Esophagus (tissue), 2 donors: Measurements from ENCODE around the gene PRSS37. TPM values are rescaled to one million over a fixed set of nuclear protein-coding genes. Genes with fewer than 3 reads are reported as not detected.

Source experiments
- H3K27ac ChIP-seq, 2 donors: one replicate each; pipeline ENCODE4 v1.5.1; 2013; ENCODE audit warnings: low read depth in 2 of 2, mild to moderate bottlenecking in 2 of 2, inconsistent platforms in 1 of 2, low read length in 1 of 2, moderate library complexity in 1 of 2
- H3K27me3 ChIP-seq, 2 donors: one replicate each; pipeline ENCODE4 v1.6.1; 2013; ENCODE audit warnings: low read length in 2 of 2, control low read depth in 1 of 2, mild to moderate bottlenecking in 1 of 2; ENCODE audit not compliant: insufficient read depth in 2 of 2, control insufficient read depth in 1 of 2
- H3K36me3 ChIP-seq, 2 donors: one replicate each; pipeline ENCODE4 v1.6.1; 2013; ENCODE audit warnings: low read length in 1 of 2; ENCODE audit not compliant: control insufficient read depth in 2 of 2, insufficient read depth in 2 of 2
- H3K4me1 ChIP-seq, 2 donors: one replicate each; pipeline ENCODE4 v1.6.1; 2013; ENCODE audit warnings: low read length in 1 of 2; ENCODE audit not compliant: control insufficient read depth in 2 of 2, insufficient read depth in 2 of 2
- H3K4me3 ChIP-seq, 2 donors: one replicate each; pipeline ENCODE4 v1.5.1; 2013; ENCODE audit warnings: low read length in 2 of 2, mild to moderate bottlenecking in 2 of 2, low read depth in 1 of 2, moderate library complexity in 1 of 2
- H3K9me3 ChIP-seq, 2 donors: one replicate each; pipeline ENCODE4 v1.6.1; 2013; ENCODE audit warnings: mild to moderate bottlenecking in 2 of 2, low read depth in 1 of 2, low read length in 1 of 2, moderate library complexity in 1 of 2; ENCODE audit not compliant: control insufficient read depth in 2 of 2, insufficient read depth in 1 of 2
- WGBS, 2 donors: extraction: QIAGEN DNeasy Blood & Tissue Kit; methylation state at CpG; one replicate each; pipeline ENCODE4 v1.1.7; 2013; 5-methylcytosine and 5-hydroxymethylcytosine counted together
- polyA plus RNA-seq, 2 donors: library from polyadenylated mRNA; stranded (reverse); fragments of 200-250 nt; gene quantifications; one replicate each; pipeline ENCODE4 v1.2.3, GENCODE V29; 2013
- donor health status: healthy with polysubstance abuse.
- donor health status: Bipolar disorder and iron deficiency.

Gene PRSS37, protein sequence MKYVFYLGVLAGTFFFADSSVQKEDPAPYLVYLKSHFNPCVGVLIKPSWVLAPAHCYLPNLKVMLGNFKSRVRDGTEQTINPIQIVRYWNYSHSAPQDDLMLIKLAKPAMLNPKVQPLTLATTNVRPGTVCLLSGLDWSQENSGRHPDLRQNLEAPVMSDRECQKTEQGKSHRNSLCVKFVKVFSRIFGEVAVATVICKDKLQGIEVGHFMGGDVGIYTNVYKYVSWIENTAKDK
- polyA plus RNA-seq, result not detected

DNA sequence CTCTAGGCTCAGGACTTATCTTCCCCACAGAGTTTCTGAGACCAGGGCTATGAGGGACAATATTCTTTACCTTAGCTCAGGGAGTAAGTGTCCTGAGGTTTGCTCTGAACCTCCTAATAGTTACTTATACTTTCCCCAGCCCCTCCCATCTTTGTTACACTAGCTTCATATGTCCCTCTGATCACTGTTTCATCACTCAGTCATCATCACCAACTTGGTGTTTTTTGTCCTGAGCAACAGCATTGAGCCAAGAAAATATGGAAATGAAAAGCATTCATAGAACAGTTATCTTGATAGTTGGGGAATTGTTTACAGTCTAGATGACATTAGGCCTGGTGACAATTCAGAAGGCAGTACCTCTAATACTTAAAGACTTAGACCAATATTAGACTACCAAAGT is at the start of gene PRSS37:
TSS of gene PRSS37 (minus strand) at position 101 of the 400 bp plus-strand sequence. CDS start 436 bp downstream, outside the sequence.
- H3K4me1 ChIP-seq, result no peaks in the 10 kb centered on the region
- H3K4me3 ChIP-seq, result no peak within 1 kb of the TSS
- no peaks in the 10 kb centered on the region for H3K9me3 ChIP-seq
- no peaks in the 10 kb centered on the region for H3K36me3 ChIP-seq
- H3K27ac ChIP-seq, result no peak within 1 kb of the TSS
- no peaks in the 10 kb centered on the region for H3K27me3 ChIP-seq

DNA sequence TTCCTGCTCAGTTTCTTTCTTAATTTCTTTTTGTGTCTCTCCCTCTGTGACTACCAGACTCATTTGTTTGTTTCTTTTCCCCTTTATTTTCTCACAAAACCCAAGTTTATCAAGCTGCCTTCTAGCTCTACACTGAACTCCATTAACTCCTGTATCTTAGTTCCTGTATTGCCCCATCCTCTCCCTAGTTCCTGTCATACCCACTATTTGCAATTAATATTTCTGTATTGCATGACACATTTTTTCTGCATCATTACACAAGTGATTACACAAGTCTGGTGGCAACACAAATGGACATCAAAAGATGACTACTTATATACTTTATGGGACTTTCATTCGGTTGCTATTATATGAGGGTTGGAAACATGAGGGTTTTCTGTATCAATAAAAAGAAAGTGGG is 48.0 kb upstream of the PRSS37 start:
- Histone ChIP-seq H3K27ac (no peak overlapping the region), H3K27me3 (no peaks in the 10 kb centered on the region), H3K36me3 (no peaks in the 10 kb centered on the region), H3K4me1 (no peaks in the 10 kb centered on the region), H3K4me3 (no peak overlapping the region), H3K9me3 (no peaks in the 10 kb centered on the region)
- 92% methylated on average over 1 of the region's 1 CpG for WGBS, 2 donors

DNA sequence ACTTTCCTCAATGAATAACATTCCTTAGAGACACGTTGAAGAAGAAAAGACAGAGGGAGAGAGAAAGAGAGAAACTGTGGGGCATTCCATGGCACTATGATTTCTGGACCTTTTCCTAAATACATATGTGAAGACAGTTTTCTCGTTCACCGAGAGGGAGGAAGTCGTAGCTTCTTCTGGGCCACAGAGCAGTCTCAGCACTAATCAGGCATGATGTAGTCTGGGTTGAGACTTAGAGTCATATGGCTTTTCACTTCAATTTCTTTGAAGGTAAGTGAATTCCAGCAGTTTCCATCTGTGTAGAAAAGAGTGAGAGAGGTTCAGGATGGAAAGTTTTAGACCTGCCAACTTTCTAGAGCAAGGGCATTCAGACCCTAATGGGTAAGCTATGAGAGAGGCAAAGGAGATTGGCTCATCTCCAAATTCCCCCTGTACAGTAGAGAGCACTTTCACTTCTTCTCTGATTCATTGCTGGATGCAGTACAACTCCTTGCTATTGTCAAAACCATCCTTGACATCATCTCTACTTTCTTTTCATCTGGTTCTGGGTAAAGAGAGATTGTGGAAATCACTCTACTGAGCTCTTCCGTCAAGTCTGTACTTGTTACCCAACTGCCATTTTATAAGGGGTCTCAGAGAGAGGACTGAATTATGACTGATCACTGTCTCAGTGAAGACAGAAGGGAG is 43.4 kb upstream of the PRSS37 start:
- no peaks in the 10 kb centered on the region for H3K4me1 ChIP-seq
- H3K9me3 ChIP-seq, result peaks cover 0 to 4% of the 10 kb centered on the region in 2 donors
- 80 to 83% methylated on average over 5 of the region's 5 CpGs for WGBS, 2 donors
- H3K27ac ChIP-seq, result no peak overlapping the region
- no peaks in the 10 kb centered on the region for H3K36me3 ChIP-seq
- no peaks in the 10 kb centered on the region for H3K27me3 ChIP-seq
- no peak overlapping the region for H3K4me3 ChIP-seq

DNA sequence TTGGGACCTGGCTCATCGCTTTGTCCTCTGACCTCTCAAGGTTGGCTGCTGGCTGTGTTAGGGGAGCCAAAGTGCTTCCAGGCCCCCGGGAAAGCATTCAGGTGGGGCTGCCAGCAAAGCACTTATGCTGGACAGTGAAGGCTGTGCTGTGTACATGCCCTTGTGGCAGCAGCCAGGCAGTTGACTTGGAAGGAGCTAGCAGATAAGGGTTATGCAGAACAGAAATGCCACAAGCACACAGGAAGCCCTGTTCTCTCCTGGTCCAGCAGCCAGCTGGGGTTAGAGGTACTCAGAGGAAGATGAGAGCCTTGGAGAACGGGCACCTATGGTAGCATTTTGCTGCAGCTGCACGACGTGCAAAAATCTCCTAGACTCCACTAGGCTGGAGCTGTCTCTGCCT is 39.7 kb upstream of the PRSS37 start:
- peaks cover 0 to 10% of the 10 kb centered on the region in 2 donors for H3K9me3 ChIP-seq
- no peak overlapping the region for H3K27ac ChIP-seq
- no peaks in the 10 kb centered on the region for H3K27me3 ChIP-seq
- no peaks in the 10 kb centered on the region for H3K4me1 ChIP-seq
- H3K4me3 ChIP-seq, result no peak overlapping the region
- no peaks in the 10 kb centered on the region for H3K36me3 ChIP-seq
- 69 to 70% methylated on average over 5 of the region's 5 CpGs for WGBS, 2 donors

DNA sequence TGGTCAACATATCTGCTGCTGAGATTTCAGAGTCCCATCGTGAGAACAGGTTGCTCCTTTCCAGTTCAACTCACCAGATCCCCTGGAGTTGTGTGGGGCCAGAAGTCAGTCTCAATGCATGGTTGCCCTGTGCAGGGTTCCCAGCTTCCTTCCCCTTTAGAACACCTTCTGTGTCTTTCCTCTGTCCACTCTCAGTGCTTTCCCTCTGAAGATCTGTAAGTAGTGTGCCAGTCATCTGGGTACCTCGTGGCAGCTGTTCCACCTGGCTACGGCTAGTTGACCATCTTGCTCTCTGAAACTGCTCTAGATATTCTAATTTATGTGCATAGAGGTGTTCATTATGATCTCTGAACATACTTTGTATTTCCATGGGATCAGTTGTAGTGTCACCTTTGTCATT is 36.1 kb upstream of the PRSS37 start:
- Histone ChIP-seq H3K4me3 (no peak overlapping the region), H3K9me3 (peaks cover 0 to 10% of the 10 kb centered on the region in 2 donors), H3K36me3 (no peaks in the 10 kb centered on the region), H3K27me3 (no peaks in the 10 kb centered on the region), H3K4me1 (no peaks in the 10 kb centered on the region), H3K27ac (no peak overlapping the region)
- 87 to 94% methylated on average over 3 of the region's 3 CpGs for WGBS, 2 donors

DNA sequence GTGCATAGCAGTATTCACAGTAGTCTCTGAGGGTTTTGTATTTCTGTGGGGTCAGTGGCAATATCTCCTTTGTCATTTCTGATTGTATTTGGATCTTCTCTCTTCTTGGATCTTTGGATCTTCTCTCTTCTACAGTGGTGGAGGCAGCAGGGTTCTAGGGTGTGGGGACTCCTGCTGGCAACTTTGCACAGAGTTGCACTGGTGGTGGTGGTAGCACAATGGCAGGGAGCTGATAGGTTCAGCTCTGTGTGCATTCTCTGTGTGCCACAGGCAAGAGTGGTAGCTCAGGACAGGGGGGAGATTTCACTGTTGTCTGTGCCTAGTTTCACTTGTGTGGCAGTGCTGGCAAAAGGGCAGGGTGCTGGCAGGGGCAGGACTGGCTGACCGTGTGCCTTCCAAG is 35.1 kb upstream of the PRSS37 start:
- Histone ChIP-seq H3K27ac (no peak overlapping the region), H3K36me3 (no peaks in the 10 kb centered on the region), H3K9me3 (peaks cover 0 to 10% of the 10 kb centered on the region in 2 donors), H3K27me3 (no peaks in the 10 kb centered on the region), H3K4me3 (no peak overlapping the region), H3K4me1 (no peaks in the 10 kb centered on the region)
- 79 to 82% methylated on average over 1 of the region's 1 CpG for WGBS, 2 donors

DNA sequence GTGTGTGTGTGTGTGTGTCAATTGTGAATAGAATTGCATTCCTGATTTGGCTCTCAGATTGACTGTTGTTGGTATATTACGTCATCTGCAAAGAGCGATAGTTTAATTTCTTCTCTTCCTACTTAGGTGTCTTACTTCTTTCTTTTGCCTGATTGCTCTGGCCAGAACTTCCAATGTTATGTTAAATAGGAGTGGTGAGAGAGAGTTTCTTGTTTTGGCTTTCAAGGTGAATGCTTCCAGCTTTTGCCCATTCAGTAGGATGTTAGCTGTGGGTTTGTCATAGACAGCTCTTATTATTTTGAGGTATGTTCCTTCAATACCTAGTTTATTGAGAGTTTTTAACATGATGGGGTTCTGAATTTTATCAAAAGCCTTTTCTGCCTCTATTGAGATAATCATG is 34.2 kb upstream of the PRSS37 start:
- Histone ChIP-seq H3K36me3 (no peaks in the 10 kb centered on the region), H3K9me3 (peaks cover 0 to 5% of the 10 kb centered on the region in 2 donors), H3K27me3 (no peaks in the 10 kb centered on the region), H3K4me1 (no peaks in the 10 kb centered on the region), H3K4me3 (no peak overlapping the region), H3K27ac (no peak overlapping the region)
- 87 to 94% methylated on average over 2 of the region's 2 CpGs for WGBS, 2 donors

DNA sequence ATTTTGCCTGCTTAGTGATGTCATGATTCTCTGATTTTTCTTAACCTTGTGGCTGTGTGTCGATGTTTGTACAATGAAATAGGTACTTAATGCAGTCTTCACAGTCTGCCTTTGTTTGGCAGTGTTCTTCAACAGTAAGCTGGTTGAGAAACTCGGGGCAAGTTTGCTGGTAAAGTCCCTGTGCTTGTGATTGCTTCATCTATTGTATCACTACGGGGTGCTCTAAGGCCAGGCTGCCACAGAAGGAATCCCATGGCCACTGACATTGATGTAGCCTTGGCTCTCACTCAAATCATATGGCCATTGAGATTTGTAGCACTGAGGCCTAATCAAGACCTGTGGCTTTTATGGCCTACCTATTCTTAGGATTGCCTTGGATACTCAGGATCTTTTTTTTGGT is 33.5 kb upstream of the PRSS37 start:
- H3K4me3 ChIP-seq, result no peak overlapping the region
- no peaks in the 10 kb centered on the region for H3K27me3 ChIP-seq
- no peaks in the 10 kb centered on the region for H3K4me1 ChIP-seq
- no peak overlapping the region for H3K27ac ChIP-seq
- H3K36me3 ChIP-seq, result no peaks in the 10 kb centered on the region
- WGBS, 2 donors, result 64 to 72% methylated on average over 3 of the region's 3 CpGs
- peaks cover 0 to 5% of the 10 kb centered on the region in 2 donors for H3K9me3 ChIP-seq

DNA sequence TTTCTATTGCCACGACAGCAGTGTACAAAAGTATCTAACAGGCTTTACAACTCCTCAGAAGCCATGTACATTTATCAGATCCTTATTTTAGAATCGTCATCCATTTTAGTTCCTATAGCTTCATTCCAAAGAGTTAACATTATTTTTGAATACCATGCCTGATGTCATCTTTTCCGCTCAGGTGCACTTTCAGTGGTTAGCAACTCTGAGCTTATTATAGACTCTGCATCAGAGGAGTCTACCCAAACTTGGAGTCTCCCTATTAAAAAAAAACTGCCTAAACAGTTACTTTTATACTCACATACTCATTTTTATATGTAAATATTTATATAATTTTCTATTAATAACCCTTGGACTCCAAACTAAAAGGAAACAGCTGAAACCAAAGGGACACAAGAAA is 31.6 kb upstream of the PRSS37 start:
- Histone ChIP-seq H3K9me3 (peaks cover 0 to 5% of the 10 kb centered on the region in 2 donors), H3K27ac (no peak overlapping the region), H3K36me3 (no peaks in the 10 kb centered on the region), H3K4me1 (no peaks in the 10 kb centered on the region), H3K4me3 (no peak overlapping the region), H3K27me3 (no peaks in the 10 kb centered on the region)
- WGBS, 2 donors, result 88 to 90% methylated on average over 3 of the region's 3 CpGs

DNA sequence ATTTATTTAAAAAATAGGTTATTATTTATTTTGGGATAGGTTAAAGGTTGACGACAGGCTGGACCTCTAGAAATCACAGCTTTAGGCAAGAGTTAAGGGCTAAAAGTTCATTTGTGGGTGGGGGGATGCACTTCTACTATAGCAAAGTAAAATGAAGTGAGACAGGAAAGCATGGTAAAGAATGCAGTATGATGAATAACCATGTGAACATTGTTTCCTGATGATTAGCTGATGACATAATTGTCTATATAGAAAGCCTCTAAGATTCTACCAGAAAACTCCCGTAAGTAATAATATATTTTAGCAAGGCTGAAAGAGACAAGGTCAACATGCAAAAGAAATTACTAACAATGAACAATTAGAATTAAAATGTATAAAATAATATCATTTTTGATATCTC is 25.7 kb upstream of the PRSS37 start:
- Histone ChIP-seq H3K27ac (no peak overlapping the region), H3K27me3 (no peaks in the 10 kb centered on the region), H3K4me3 (no peak overlapping the region), H3K36me3 (no peaks in the 10 kb centered on the region), H3K9me3 (no peaks in the 10 kb centered on the region), H3K4me1 (no peaks in the 10 kb centered on the region)
- 87 to 89% methylated on average over 2 of the region's 2 CpGs for WGBS, 2 donors
